HPDE6-E6E7 (cell line): Measurements from ENCODE around the gene PTPRM.
"Not testable (repeated sequence)": the region's sequence is repeated elsewhere in the genome, so short reads cannot be mapped to it uniquely, and the experiment has no call there.

Source experiments
- DNase-seq: peaks from one replicate; pipeline ENCODE4 v3.0.0; 2011; ENCODE audit warnings: missing footprints; ENCODE audit errors: extremely low spot score

Gene PTPRM

GRCh38 chr18:8045884-8046281, 478.8 kb downstream of the PTPRM start:
- DNase-seq: no peak

- DNase-seq: no peak
These were observed 479.3 kb downstream of the PTPRM start for GRCh38 chr18:8046441-8046840.

GRCh38 chr18:8049147-8049546, 482.0 kb downstream of the PTPRM start:
- DNase-seq: no peak

GRCh38 chr18:8050616-8051329, 483.7 kb downstream of the PTPRM start:
- DNase-seq: no peak

GRCh38 chr18:8051453-8051852, 484.3 kb downstream of the PTPRM start:
- no peak for DNase-seq

- no peak for DNase-seq
These were observed 485.2 kb downstream of the PTPRM start for GRCh38 chr18:8052237-8052701.

GRCh38 chr18:8056723-8057122, 489.6 kb downstream of the PTPRM start:
- no peak for DNase-seq

- DNase-seq: not testable (repeated sequence)
These were observed 496.0 kb downstream of the PTPRM start for GRCh38 chr18:8063152-8063551.

- no peak for DNase-seq
These were observed 496.6 kb downstream of the PTPRM start for GRCh38 chr18:8063733-8064132.

GRCh38 chr18:8065284-8065683, 498.2 kb downstream of the PTPRM start:
- no peak for DNase-seq

- no peak for DNase-seq
These were observed 498.7 kb downstream of the PTPRM start for GRCh38 chr18:8065773-8066172.

- no peak for DNase-seq
These were observed 502.6 kb downstream of the PTPRM start for GRCh38 chr18:8069708-8070107.

- no peak for DNase-seq
These were observed 506.1 kb downstream of the PTPRM start for GRCh38 chr18:8073167-8073566.

- DNase-seq: no peak
These were observed 513.0 kb downstream of the PTPRM start for GRCh38 chr18:8080092-8080491.

GRCh38 chr18:8081267-8081666, 514.2 kb downstream of the PTPRM start:
- no peak for DNase-seq

- no peak for DNase-seq
These were observed 514.9 kb downstream of the PTPRM start for GRCh38 chr18:8081872-8082553.

GRCh38 chr18:8084160-8084559, 517.0 kb downstream of the PTPRM start:
- DNase-seq: peak; percentile 66

- peak; percentile 19 for DNase-seq
These were observed 521.5 kb downstream of the PTPRM start for GRCh38 chr18:8088626-8089025.

GRCh38 chr18:8091035-8091434, 523.9 kb downstream of the PTPRM start:
- no peak for DNase-seq

GRCh38 chr18:8095947-8096570, 528.9 kb downstream of the PTPRM start:
- no peak for DNase-seq

GRCh38 chr18:8097399-8097798, 530.3 kb downstream of the PTPRM start:
- no peak for DNase-seq

- DNase-seq: no peak
These were observed 530.8 kb downstream of the PTPRM start for GRCh38 chr18:8097927-8098326.

- peak; percentile 60 for DNase-seq
These were observed 539.5 kb downstream of the PTPRM start for GRCh38 chr18:8106603-8107002.
